ENCODE results near the gene PLEKHG1. TPM values are rescaled to one million over a fixed set of nuclear protein-coding genes. Genes with fewer than 3 reads are reported as not detected.
A peak's percentile ranks its signal among the peaks of the same experiment; 100 is the strongest.

PLEKHG1 gene
- total and polyA plus RNA-seq, 7 donors: 4.2 to 13.2 (median 9.4) TPM

GRCh38 chr6:150622476-150622875 is 22.8 kb downstream of the PLEKHG1 start:
- intact Hi-C loops (cut with DNase I): no loop called here
- DNase-seq: no peak
- Histone ChIP-seq H3K4me3 (no peak overlapping the region), H3K9me3 (no peaks in the 10 kb centered on the region), H3K4me1 (peaks cover 0 to 11% (median 2%) of the 10 kb centered on the region in 4 donors), H3K27ac (no peak overlapping the region), H3K27me3 (no peaks in the 10 kb centered on the region), H3K36me3 (no peaks in the 10 kb centered on the region)
- 78 to 94% methylated on average over 4 of the region's 4 CpGs for WGBS, 2 donors
- TF ChIP-seq POLR2AphosphoS5 (IDR thresholded peaks at IDR 0.05): no peak
- TF ChIP-seq EP300 (IDR thresholded peaks at IDR 0.05): no peak

GRCh38 chr6:150622941-150623874 is 23.5 kb downstream of the PLEKHG1 start:
- no peaks in the 10 kb centered on the region for H3K27me3 ChIP-seq
- peaks cover 0 to 18% (median 8%) of the 10 kb centered on the region in 4 donors for H3K4me1 ChIP-seq
- intact Hi-C loops (cut with DNase I): no loop called here
- H3K36me3 ChIP-seq: no peaks in the 10 kb centered on the region
- TF ChIP-seq POLR2AphosphoS5 (IDR thresholded peaks at IDR 0.05) (no peak), EP300 (IDR thresholded peaks at IDR 0.05) (no peak), POLR2A (IDR thresholded peaks at IDR 0.05) (no peak), CTCF (IDR thresholded peaks at IDR 0.05) (no peak)
- H3K27ac ChIP-seq: no peak overlapping the region
- H3K4me3 ChIP-seq: no peak overlapping the region
- no peaks in the 10 kb centered on the region for H3K9me3 ChIP-seq
- DNase-seq: no peak
- WGBS, 2 donors: 70 to 89% methylated on average over 18 of the region's 18 CpGs

GRCh38 chr6:150624191-150624590 is 24.5 kb downstream of the PLEKHG1 start:
- Histone ChIP-seq H3K9me3 (no peaks in the 10 kb centered on the region), H3K27me3 (no peaks in the 10 kb centered on the region), H3K4me1 (peaks cover 0 to 18% (median 9%) of the 10 kb centered on the region in 4 donors), H3K27ac (no peak overlapping the region), H3K4me3 (no peak overlapping the region), H3K36me3 (no peaks in the 10 kb centered on the region)
- WGBS, 2 donors: 90 to 92% methylated on average over 5 of the region's 5 CpGs
- no peak for TF ChIP-seq EP300 (IDR thresholded peaks at IDR 0.05)
- TF ChIP-seq CTCF (IDR thresholded peaks at IDR 0.05): no peak
- TF ChIP-seq POLR2A (IDR thresholded peaks at IDR 0.05): no peak
- no peak for TF ChIP-seq POLR2AphosphoS5 (IDR thresholded peaks at IDR 0.05)
- no peak for DNase-seq
- intact Hi-C loops (cut with DNase I): no loop called here

GRCh38 chr6:150625927-150626326 is 26.2 kb downstream of the PLEKHG1 start:
- Histone ChIP-seq H3K36me3 (no peaks in the 10 kb centered on the region), H3K4me3 (no peak overlapping the region), H3K27me3 (no peaks in the 10 kb centered on the region), H3K4me1 (peaks cover 0 to 14% (median 9%) of the 10 kb centered on the region in 4 donors), H3K27ac (no peak overlapping the region), H3K9me3 (no peaks in the 10 kb centered on the region)
- intact Hi-C loops (cut with DNase I): no loop called here
- 96 to 98% methylated on average over 4 of the region's 4 CpGs for WGBS, 2 donors
- no peak for TF ChIP-seq POLR2A (IDR thresholded peaks at IDR 0.05)
- no peak for TF ChIP-seq CTCF (IDR thresholded peaks at IDR 0.05)
- TF ChIP-seq POLR2AphosphoS5 (IDR thresholded peaks at IDR 0.05): no peak
- no peak for TF ChIP-seq EP300 (IDR thresholded peaks at IDR 0.05)
- no peak for DNase-seq

- intact Hi-C loops (cut with DNase I): no loop called here
- TF ChIP-seq POLR2A (IDR thresholded peaks at IDR 0.05) (no peak), POLR2AphosphoS5 (IDR thresholded peaks at IDR 0.05) (no peak), CTCF (IDR thresholded peaks at IDR 0.05) (no peak), EP300 (IDR thresholded peaks at IDR 0.05) (no peak)
- no peak overlapping the region for H3K4me3 ChIP-seq
- H3K27me3 ChIP-seq: no peaks in the 10 kb centered on the region
- no peaks in the 10 kb centered on the region for H3K36me3 ChIP-seq
- DNase-seq: no peak
- H3K9me3 ChIP-seq: no peaks in the 10 kb centered on the region
- H3K4me1 ChIP-seq: peaks cover 0 to 22% (median 14%) of the 10 kb centered on the region in 4 donors
- peak overlapping the region in 1 of 4 donors; percentile 48 for H3K27ac ChIP-seq
These were observed 27.5 kb downstream of the PLEKHG1 start for GRCh38 chr6:150627154-150627553.

Data from sigmoid colon (tissue), 7 donors.